GM11168 (cell line): ENCODE measurements around the gene MYL9.

ENCODE experiments used
- in situ Hi-C: fragments of 300-500 bp; cut with MboI; formaldehyde crosslinking; loops from one replicate; pipeline ENCODE4 v1.12.0; 2022; ENCODE audit warnings: low sequenced_read_pairs; ENCODE audit not compliant: unreplicated experiment

The MYL9 gene

DNA sequence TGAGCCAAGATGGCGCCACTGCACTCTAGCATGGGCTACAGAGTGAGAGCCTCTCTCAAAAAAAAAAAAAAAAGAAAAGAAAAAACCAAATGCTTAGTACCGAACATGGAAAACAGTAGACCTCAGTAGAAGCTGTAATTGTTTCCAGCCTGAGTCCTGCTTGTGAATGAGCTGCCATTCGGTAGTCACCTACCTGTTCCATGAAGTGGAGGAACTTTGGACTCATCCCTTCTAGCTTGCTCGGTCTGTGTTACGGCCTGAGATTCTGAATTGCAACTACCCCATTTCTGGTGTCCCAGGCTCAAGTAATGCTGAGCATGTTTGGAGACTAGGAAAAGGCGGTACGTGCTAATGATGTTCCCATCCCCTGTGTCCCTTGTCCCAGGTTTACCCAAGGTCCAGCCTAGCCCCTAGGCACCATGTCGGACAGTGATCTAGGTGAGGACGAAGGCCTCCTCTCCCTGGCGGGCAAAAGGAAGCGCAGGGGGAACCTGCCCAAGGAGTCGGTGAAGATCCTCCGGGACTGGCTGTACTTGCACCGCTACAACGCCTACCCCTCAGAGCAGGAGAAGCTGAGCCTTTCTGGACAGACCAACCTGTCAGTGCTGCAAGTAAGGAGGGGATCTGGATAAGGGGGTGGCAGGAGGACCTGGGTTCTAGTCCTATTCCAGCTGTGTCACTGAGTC lies 37.2 kb downstream of the MYL9 start:
- in situ Hi-C loops, result no loop called here

DNA sequence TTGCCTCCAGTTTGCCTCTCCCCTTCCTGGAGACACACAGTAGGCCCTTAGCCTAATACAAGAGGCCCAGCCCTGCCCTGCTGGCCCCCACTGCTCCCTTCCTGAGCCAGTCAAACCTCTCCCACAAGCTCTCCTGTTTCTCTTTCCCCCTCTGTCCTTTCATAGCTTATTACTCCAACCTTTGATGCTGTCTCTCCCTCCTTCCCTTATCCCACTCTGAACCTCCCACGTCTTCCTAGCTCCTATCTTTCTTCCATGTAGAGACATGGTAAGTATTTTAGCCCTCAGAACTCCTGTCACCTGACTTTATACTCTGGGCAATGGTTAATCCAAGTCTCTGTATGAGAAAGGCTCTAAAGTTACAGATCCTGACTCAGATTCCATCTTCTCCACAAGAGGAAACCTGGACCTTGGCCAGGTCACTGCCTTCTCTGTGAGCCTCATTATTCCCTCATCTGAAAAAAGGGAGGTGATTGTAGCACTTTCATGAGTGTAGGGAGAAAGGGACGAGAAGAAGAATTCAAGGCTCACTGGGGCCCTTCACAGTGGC lies 38.8 kb downstream of the MYL9 start:
- in situ Hi-C loops, result no loop called here

DNA sequence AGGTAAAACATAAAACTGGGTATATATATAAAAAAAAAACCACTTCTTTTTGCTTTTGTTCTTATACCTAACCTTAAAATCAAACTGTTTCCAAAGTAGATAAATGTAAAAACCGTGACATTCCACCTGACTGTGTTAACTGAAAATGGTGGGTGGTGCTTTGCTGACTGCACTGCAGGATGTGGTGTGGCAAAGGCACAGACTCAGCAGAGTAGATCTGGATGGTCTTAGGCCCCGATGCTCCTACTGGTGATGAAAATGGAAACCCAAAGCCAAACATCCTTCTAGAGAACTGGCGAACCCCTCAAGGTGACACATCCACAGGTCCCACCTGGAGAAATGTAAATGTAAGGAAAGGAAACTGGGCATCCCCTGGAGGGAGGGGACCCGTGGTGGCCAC lies 41.0 kb downstream of the MYL9 start:
- in situ Hi-C loops, result no loop called here

DNA sequence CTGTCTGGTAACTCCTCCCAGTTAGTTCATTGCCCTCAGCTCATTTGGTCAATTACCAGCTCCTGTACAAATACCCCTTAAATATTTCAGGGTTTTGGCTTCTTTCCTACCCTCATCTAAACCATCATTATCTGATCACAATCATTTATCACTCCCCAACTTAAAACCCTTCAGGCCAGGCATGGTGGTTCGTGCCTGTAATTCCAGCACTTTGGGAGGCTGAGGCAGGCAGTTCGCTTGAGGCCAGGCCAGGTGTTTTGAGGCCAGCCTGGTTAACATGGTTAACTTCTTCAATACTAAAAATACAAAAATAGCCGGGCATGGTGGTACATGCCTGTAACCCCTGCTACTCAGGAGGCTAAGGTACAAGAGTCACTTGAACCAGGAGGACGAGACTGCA lies 41.5 kb downstream of the MYL9 start:
- in situ Hi-C loops, result no loop called here

DNA sequence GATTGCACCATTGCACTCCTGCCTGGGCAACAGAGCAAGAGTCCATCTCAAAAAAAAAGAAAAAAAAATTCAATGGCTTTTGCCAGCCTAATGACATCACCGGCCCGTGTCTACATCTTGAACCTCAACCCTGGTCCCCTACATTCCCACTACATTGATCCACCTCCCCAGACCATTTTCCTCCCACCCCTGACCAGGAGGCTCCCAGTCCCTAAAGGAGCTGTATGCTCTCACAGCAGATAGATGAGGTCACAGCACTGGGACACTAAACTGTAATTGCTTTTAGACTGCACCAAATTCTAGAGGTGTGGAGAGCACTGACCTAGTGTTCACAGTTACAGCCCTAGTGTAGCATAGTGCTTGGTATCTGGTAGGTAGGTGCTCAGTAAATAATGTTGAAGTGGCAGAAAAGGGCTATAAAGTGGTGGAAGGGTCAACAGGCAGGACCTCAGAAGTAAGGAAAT lies 42.7 kb downstream of the MYL9 start:
- in situ Hi-C loops, result no loop called here

DNA sequence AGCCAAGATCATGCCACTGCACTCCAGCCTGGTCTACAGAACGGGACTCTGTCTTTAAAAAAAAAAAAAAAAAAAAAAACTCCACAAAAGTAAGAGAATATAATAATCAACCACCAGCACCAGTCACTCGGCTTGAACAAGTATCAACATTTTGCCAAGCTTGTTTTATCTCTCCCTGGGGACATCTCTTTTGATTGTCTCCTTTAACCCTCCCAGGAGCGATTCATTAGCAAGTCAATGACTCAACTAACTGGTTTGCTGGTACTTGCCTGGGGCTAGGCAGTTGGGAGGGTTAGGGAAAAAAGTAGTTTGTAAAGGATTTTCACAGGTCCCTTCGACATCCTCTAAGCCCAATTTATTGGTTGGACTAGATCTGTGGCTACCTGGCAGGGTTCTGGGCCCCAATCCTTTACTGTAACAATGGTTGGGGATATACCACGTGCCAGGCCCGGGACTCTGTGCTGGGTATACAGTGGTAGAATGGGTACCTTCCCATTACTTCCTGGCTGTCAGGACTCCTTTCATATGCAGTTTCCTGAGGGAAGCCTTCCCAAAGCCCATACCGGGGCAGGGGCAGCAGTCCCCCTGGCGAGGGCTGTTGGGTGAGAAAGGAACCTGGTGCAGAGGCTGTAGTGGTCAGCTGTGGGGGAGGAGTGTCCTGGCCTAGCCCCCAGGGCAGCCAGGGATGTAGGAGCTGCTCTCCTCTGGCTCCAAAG lies 44.2 kb downstream of the MYL9 start:
- in situ Hi-C loops, result no loop called here

DNA sequence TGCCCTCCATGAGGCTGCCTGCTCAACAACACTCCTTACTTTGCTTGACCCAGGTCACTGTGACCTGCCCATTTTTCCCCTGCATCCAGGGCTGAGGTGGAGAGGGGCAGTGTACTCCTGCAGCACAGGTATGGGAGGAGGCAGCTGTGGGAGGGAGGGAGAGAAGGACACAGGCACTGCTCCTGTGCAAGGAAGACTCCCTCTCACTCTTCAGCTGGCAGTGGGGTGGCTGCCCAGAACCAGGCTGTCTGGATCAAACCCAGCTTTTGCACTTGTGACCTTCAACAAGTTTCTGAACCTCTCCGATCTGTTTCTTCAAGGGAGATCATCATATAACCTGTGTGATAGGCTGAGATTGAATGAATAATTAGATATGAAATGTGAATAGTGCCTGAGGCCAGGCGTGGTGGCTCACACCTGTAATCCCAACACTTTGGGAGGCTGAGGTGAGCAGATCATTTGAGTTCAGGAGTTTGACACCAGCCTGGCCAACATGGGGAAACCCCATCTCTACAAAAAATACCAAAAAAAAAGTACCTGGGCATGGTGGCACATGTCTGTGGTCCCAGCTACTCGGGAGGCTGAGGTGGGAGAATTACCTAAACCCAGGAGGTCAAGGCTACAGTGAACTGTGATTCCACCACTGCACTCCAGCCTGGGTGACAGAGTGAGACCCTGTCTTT lies 46.2 kb downstream of the MYL9 start:
- in situ Hi-C loops, result no loop called here

DNA sequence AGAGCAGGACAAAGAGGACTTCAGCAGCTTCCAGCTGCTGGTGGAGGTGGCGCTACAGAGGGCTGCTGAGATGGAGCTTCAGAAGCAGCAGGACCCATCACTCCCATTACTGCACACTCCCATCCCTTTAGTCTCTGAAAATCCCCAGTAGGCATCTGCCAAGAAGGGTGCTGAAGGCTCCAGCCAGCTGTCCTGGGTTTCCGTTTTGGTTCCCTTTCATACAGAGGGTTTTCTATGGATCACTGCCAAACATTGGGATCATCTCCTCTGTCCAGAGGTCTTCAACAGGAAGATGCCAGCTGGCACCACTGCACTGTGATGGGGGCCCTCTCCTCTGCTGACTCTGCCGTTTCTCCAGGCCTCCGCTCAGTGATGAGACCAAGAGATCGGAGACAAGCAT lies 50.0 kb downstream of the MYL9 start:
- in situ Hi-C loops, result no loop called here

DNA sequence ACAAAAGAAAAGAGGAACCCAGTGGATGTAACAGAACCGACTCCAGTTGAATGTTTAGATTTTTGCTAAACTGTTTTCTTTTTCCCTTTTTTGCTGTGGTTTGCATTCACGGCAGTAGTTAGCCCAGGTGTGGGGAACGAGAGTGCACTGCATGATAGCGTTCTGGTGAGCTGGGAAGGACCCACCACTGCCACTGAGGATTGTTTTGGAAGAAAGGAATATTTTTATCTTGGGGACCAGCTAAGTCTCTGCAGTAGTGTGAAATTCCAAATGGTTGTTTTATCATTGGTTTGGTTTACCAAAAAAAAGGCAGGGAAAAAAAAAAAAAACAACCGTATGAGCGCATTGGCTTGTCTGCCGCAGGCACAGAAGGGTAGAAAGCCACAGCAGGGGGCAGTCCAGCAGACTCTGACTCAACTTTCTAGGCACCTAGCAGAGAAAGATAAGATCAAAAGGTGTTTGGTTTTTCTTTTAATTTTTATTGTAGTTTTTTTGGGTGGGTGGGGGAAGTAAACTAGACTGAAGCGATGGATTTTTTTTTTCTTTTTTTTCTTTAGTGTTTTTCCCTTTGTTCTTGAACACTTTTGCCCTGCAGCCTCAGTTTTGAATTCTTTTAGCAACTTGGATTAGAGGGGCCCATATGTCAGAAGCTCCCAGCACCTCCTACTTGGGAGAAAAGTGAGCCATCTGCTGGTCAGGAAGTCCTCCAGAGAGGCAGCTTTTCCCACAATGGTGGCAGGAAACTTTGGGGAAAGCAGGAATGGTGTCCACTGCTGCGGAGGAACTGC lies 50.7 kb downstream of the MYL9 start:
- in situ Hi-C loops, result no loop called here

DNA sequence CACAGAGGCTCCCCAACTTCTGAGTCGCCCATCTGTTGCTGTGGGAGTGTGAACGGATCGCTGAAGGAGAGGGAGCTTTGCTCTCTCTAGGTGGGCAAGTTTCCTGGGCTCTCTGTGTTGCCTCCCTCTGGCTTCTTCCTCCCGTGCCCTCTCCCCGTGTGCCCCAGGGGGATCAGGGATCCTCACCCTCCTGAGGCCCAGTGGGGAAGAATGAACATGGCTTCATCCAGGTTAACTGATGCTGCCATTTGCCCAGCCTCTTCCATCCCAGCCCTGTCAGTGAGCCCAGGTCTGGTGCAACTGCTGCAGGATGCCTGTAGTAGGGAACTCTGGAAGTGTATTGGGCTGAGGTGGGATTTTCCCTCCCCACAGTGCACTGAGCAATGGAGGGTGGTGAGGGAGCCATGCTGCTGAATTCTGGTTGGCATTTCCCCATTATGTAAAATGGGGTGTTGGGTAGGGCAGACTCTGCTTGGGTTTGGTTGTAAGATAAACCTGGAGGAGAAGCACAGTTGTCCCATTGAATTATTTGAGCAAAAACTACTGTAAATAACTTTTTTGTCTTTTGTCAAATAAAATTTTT lies 52.1 kb downstream of the MYL9 start:
- in situ Hi-C loops, result no loop called here

DNA sequence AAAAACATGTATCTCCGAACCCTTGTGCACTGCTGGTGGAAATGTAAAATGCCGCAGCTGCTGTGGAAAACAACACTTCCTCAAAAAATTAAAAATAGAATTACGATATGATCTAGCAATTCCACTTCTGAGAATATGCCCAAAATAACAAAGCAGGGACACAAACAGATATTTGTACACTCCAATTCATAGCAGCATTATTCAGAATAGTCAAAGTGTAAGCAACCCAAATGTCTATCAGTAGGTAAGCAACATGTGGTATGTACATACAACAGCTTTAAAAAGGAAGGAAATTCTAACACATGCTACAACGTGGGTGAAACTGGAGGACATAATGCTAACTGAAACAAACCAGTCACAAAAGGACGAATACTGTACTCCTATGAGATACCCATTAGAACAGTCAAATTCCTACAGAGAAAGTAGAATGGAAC lies 58.6 kb downstream of the MYL9 start:
- in situ Hi-C loops, result loop anchor here (25.0 kb wide), 1 partner anchor 287 kb away; the partner anchor contains the start of gene TLDC2
